ENCODE data around the gene KCNH5.

KCNH5 gene

GRCh38 chr14:63045234-63045611, at the start of gene KCNH5:
KCNH5 (minus strand) TSS chr14:63045458; CDS start chr14:63045186, 272 bp downstream.
- no peak for DNase-seq

- no peak for DNase-seq
Observed at GRCh38 chr14:63091394-63091996, 46.2 kb upstream of the KCNH5 start.

GRCh38 chr14:63088865-63089264, 43.6 kb upstream of the KCNH5 start:
- no peak for DNase-seq

- no peak for DNase-seq
Observed at GRCh38 chr14:63078569-63078968, 33.3 kb upstream of the KCNH5 start.

- no peak for DNase-seq
Observed at GRCh38 chr14:63076488-63076887, 31.2 kb upstream of the KCNH5 start.

GRCh38 chr14:63055631-63056030, 10.4 kb upstream of the KCNH5 start:
- DNase-seq, result no peak

- DNase-seq, result no peak
Observed at GRCh38 chr14:63051992-63052391, 6.7 kb upstream of the KCNH5 start.

GRCh38 chr14:63051301-63051700, 6.0 kb upstream of the KCNH5 start:
- DNase-seq, result no peak

- DNase-seq, result no peak
Observed at GRCh38 chr14:63050694-63051093, 5.4 kb upstream of the KCNH5 start.

- DNase-seq, result no peak
Observed at GRCh38 chr14:63046339-63047268, 1.3 kb upstream of the KCNH5 start.

GRCh38 chr14:63045612-63046320, 508 bp upstream of the KCNH5 start:
- DNase-seq, result no peak

- no peak for DNase-seq
Observed at GRCh38 chr14:63039866-63040265, 5.4 kb downstream of the KCNH5 start.

GRCh38 chr14:63032641-63033040, 12.6 kb downstream of the KCNH5 start:
- DNase-seq, result no peak

- DNase-seq, result no peak
Observed at GRCh38 chr14:63032076-63032475, 13.2 kb downstream of the KCNH5 start.

- DNase-seq, result no peak
Observed at GRCh38 chr14:63030113-63030512, 15.1 kb downstream of the KCNH5 start.

- DNase-seq, result no peak
Observed at GRCh38 chr14:63027719-63028118, 17.5 kb downstream of the KCNH5 start.

- DNase-seq, result no peak
Observed at GRCh38 chr14:63026491-63026890, 18.8 kb downstream of the KCNH5 start.

- no peak for DNase-seq
Observed at GRCh38 chr14:63014621-63015020, 30.6 kb downstream of the KCNH5 start.

- DNase-seq, result no peak
Observed at GRCh38 chr14:63012171-63012570, 33.1 kb downstream of the KCNH5 start.

- DNase-seq, result no peak
Observed at GRCh38 chr14:63011623-63012022, 33.6 kb downstream of the KCNH5 start.

- no peak for DNase-seq
Observed at GRCh38 chr14:63009495-63009894, 35.8 kb downstream of the KCNH5 start.

GRCh38 chr14:63006531-63006930, 38.7 kb downstream of the KCNH5 start:
- DNase-seq, result no peak

GRCh38 chr14:62994096-62994495, 51.2 kb downstream of the KCNH5 start:
- no peak for DNase-seq

GRCh38 chr14:62988967-62989366, 56.3 kb downstream of the KCNH5 start:
- DNase-seq, result no peak

Measured in hematopoietic multipotent progenitor cell treated with erythropoietin and hydrocortisone succinate and interleukin-3 and kit ligand, for 8 days (in vitro differentiated cells).